SK-N-SH (cell line): Measurements from ENCODE around the gene PTPRK. TPM values are rescaled to one million over a fixed set of nuclear protein-coding genes. Genes with fewer than 3 reads are reported as not detected.

ENCODE experiments used
- CTCF ChIA-PET: fragments of 300-600, 350-600 bp; formaldehyde crosslinking; extraction: SDS; loops from one replicate; lab custom pipeline; 2021; lab: Yijun Ruan, JAX
- POLR2A ChIA-PET: fragments of 350-600 bp; sonication (Branson Sonifier 250); formaldehyde crosslinking; extraction: SDS; loops from one replicate; lab custom pipeline; 2020; ENCODE audit warnings: antibody characterized with exemption, inconsistent platforms; lab: Yijun Ruan, JAX
- DNase-seq: peaks from one replicate; pipeline ENCODE4 v3.0.0; 2012
- H2AFZ ChIP-seq: fragments of 200-600 bp; sonication (generic); 2 replicates; pipeline ENCODE4 v1.8.1; 2016; ENCODE audit warnings: antibody characterized with exemption, mild to moderate bottlenecking, low read depth
- H3F3A ChIP-seq: fragments of 200-600 bp; sonication (generic); replicated peaks from 2 replicates; pipeline ENCODE3; 2016; ENCODE audit warnings: antibody characterized with exemption, mild to moderate bottlenecking; ENCODE audit not compliant: insufficient read depth
- H3K27ac ChIP-seq, 2 experiments: fragments of 200-500 bp in 1 of 2; fragments of 200-600 bp in 1 of 2; sonication (Bioruptor generic) in 1 of 2; sonication (generic), shearing (Covaris generic) in 1 of 2; 2 replicates each; pipeline versions ENCODE4 v1.5.1 to v1.6.1; 2014 to 2016; ENCODE audit warnings: low read depth in 2 of 2, inconsistent platforms in 1 of 2, low read length in 1 of 2, mild to moderate bottlenecking in 1 of 2, mixed read lengths in 1 of 2
- H3K27me3 ChIP-seq: fragments of 200-600 bp; sonication (generic), shearing (Covaris generic); 2 replicates; pipeline ENCODE4 v1.6.1; 2016; ENCODE audit warnings: mixed run types; ENCODE audit not compliant: insufficient read depth
- H3K36me3 ChIP-seq, 2 experiments: fragments of 200-500 bp in 1 of 2; fragments of 200-600 bp in 1 of 2; sonication (Bioruptor generic) in 1 of 2; sonication (generic) in 1 of 2; replicated peaks in 1 of 2; 2 replicates each; pipeline versions ENCODE3 to v1.5.1; 2014 to 2016; ENCODE audit warnings: low read length in 1 of 2, mild to moderate bottlenecking in 1 of 2; ENCODE audit not compliant: insufficient read depth in 2 of 2, control insufficient read depth in 1 of 2
- H3K4me1 ChIP-seq, 2 experiments: fragments of 200-500 bp in 1 of 2; fragments of 200-600 bp in 1 of 2; sonication (Bioruptor generic) in 1 of 2; sonication (generic), shearing (Covaris generic) in 1 of 2; 2 replicates each; pipeline versions ENCODE4 v1.5.1 to v1.6.1; 2014 to 2016; ENCODE audit warnings: low read depth in 1 of 2, low read length in 1 of 2, mixed run types in 1 of 2; ENCODE audit not compliant: insufficient read depth in 2 of 2, control insufficient read depth in 1 of 2
- H3K4me2 ChIP-seq: fragments of 200-600 bp; sonication (generic), shearing (Covaris generic); 2 replicates; pipeline ENCODE4 v1.6.1; 2017; ENCODE audit warnings: mixed run types
- H3K4me3 ChIP-seq, 2 experiments: fragments of 200-500 bp in 1 of 2; fragments of 200-600 bp in 1 of 2; sonication (Bioruptor generic) in 1 of 2; sonication (generic), shearing (Covaris generic) in 1 of 2; 2 replicates each; pipeline versions ENCODE4 v1.5.1 to v1.8.1; 2014 to 2016; ENCODE audit warnings: low read depth in 2 of 2, inconsistent platforms in 1 of 2, low read length in 1 of 2, mild to moderate bottlenecking in 1 of 2, mixed read lengths in 1 of 2, moderate library complexity in 1 of 2
- H3K79me2 ChIP-seq: fragments of 200-600 bp; sonication (generic); 2 replicates; pipeline ENCODE4 v1.8.1; 2017; ENCODE audit warnings: mild to moderate bottlenecking; ENCODE audit not compliant: insufficient read depth
- H3K9ac ChIP-seq: fragments of 200-600 bp; sonication (generic); 2 replicates; pipeline ENCODE4 v1.6.1; 2017; ENCODE audit warnings: mixed run types
- H3K9me2 ChIP-seq: fragments of 200-600 bp; sonication (generic); 2 replicates; pipeline ENCODE4 v1.6.1; 2017; ENCODE audit warnings: mixed run types
- H3K9me3 ChIP-seq: fragments of 200-600 bp; sonication (generic); 2 replicates; pipeline ENCODE4 v1.6.1; 2017; ENCODE audit warnings: mixed run types, mild to moderate bottlenecking, moderate library complexity
- H4K20me1 ChIP-seq: fragments of 200-600 bp; sonication (generic); 2 replicates; pipeline ENCODE4 v1.6.1; 2017; ENCODE audit warnings: mild to moderate bottlenecking, mixed run types; ENCODE audit not compliant: insufficient read depth
- CHD2 ChIP-seq: fragments of 150-350 bp; IDR thresholded peaks from 2 replicates; pipeline ENCODE4 v1.6.1; 2018; ENCODE audit warnings: low read length; ENCODE audit not compliant: partially characterized antibody
- ELF1 ChIP-seq: IDR thresholded peaks from 2 replicates; pipeline ENCODE4 v1.4.0; 2012
- FOSL2 ChIP-seq: IDR thresholded peaks from 2 replicates; pipeline ENCODE4 v1.4.0; 2012; ENCODE audit warnings: low read depth, mild to moderate bottlenecking, moderate library complexity, borderline replicate concordance
- FOXJ3 ChIP-seq: sonication (generic); formaldehyde crosslinking; IDR thresholded peaks from 2 replicates; pipeline ENCODE4 v1.5.1; 2020; ENCODE audit warnings: mild to moderate bottlenecking, missing genetic modification reagents
- GABPA ChIP-seq: IDR thresholded peaks from 2 replicates; pipeline ENCODE4 v1.4.0; 2012; ENCODE audit warnings: low read depth, mild to moderate bottlenecking
- GATA2 ChIP-seq: sonication (generic); formaldehyde crosslinking; IDR thresholded peaks from 2 replicates; pipeline ENCODE4 v1.5.0; 2020; ENCODE audit warnings: mild to moderate bottlenecking, missing genetic modification reagents
- JUND ChIP-seq: IDR thresholded peaks from 2 replicates; pipeline ENCODE4 v1.4.0; 2012
- MXI1 ChIP-seq: IDR thresholded peaks from 2 replicates; pipeline ENCODE4 v1.6.1; 2012; ENCODE audit warnings: mild to moderate bottlenecking, low read depth, low read length, improper control_type of control experiment
- NFIC ChIP-seq: IDR thresholded peaks from 2 replicates; pipeline ENCODE4 v1.4.0; 2012; ENCODE audit warnings: borderline replicate concordance
- RAD21 ChIP-seq: IDR thresholded peaks from 2 replicates; pipeline ENCODE4 v1.6.1; 2012; ENCODE audit warnings: mild to moderate bottlenecking, low read length
- RCOR1 ChIP-seq: fragments of 150-350 bp; IDR thresholded peaks from 2 replicates; pipeline ENCODE4 v1.6.1; 2017; ENCODE audit warnings: antibody characterized with exemption, low read length
- REST ChIP-seq: IDR thresholded peaks from 2 replicates; pipeline ENCODE4 v1.6.1; 2012; ENCODE audit warnings: mild to moderate bottlenecking, low read depth, low read length, moderate library complexity
- RFX5 ChIP-seq: IDR thresholded peaks from 2 replicates; pipeline ENCODE4 v1.6.1; 2012; ENCODE audit warnings: mild to moderate bottlenecking, improper control_type of control experiment, low read length
- RXRA ChIP-seq: IDR thresholded peaks from 2 replicates; pipeline ENCODE4 v1.4.0; 2012; ENCODE audit warnings: low read depth, mild to moderate bottlenecking, borderline replicate concordance
- SIN3A ChIP-seq: IDR thresholded peaks from 2 replicates; pipeline ENCODE4 v1.6.1; 2012; ENCODE audit warnings: low read depth, mild to moderate bottlenecking, low read length, moderate library complexity, borderline replicate concordance
- TAF1 ChIP-seq: IDR thresholded peaks from 2 replicates; pipeline ENCODE4 v1.6.1; 2012; ENCODE audit warnings: low read depth, mild to moderate bottlenecking, low read length, moderate library complexity, borderline replicate concordance
- polyA plus RNA-seq, 3 experiments: library from polyadenylated mRNA; depleted of rRNA; stranded (reverse); fragments of >200 nt; gene quantifications; 2 replicates each; pipeline ENCODE4 v1.2.3, GENCODE V29; 2012
- TF ChIP-seq, protein P1 (sequence below): IDR thresholded peaks from 2 replicates; pipeline ENCODE4; 2012
- TF ChIP-seq, protein P2 (sequence below): fragments of 200-600 bp; sonication (generic); IDR thresholded peaks from 2 replicates; pipeline ENCODE4 v1.6.1; 2017; ENCODE audit warnings: antibody characterized with exemption, mild to moderate bottlenecking, moderate library complexity
- TF ChIP-seq, protein P3 (sequence below): IDR thresholded peaks from 2 replicates; pipeline ENCODE4 v1.4.0; 2012; ENCODE audit warnings: low read depth, borderline replicate concordance
- TF ChIP-seq, protein P4 (sequence below): IDR thresholded peaks from 2 replicates; pipeline ENCODE4 v1.4.0; 2012; ENCODE audit warnings: low read depth, borderline replicate concordance

PTPRK gene
- polyA plus RNA-seq, 1 of the 3 experiments (the other 2 are of a cell fraction) = 9.5 TPM

DNA sequence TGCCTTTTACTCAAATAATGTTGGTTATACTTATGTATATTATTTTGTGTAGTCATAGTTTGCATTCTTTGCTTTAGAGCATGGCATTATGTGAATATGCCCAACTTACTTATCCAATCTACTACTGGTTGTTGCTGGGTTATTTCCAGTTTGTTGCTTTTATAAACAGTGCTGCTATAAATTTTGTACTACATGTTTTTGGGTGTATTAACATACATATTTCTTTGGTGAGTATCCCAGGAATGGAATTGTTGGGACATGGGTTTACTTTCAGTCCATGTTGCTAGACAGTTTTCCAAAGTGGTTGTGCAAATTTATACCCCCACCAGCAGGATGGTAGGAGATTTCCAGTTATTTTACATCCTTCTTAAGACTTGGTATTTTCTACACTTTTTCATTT is 462.5 kb downstream of the PTPRK start:
- H3K27ac ChIP-seq = no peak overlapping the region; a peak in 1 of 4 replicates
- ChIA-PET CTCF (no interaction called here), POLR2A (no interaction called here)
- no peak overlapping the region for H3K4me3 ChIP-seq
- no peak overlapping the region for H2AFZ ChIP-seq
- H3F3A ChIP-seq = peaks cover 7% of the 10 kb centered on the region
- H3K9me2 ChIP-seq = no peaks in the 10 kb centered on the region
- H3K27me3 ChIP-seq = no peaks in the 10 kb centered on the region
- H3K9me3 ChIP-seq = no peaks in the 10 kb centered on the region
- TF ChIP-seq GATA2 (CRISPR knock-in tag) = no peak
- no peak for TF ChIP-seq NFIC
- TF ChIP-seq, protein P1, sequence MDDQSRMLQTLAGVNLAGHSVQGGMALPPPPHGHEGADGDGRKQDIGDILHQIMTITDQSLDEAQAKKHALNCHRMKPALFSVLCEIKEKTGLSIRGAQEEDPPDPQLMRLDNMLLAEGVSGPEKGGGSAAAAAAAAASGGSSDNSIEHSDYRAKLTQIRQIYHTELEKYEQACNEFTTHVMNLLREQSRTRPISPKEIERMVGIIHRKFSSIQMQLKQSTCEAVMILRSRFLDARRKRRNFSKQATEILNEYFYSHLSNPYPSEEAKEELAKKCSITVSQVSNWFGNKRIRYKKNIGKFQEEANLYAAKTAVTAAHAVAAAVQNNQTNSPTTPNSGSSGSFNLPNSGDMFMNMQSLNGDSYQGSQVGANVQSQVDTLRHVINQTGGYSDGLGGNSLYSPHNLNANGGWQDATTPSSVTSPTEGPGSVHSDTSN = no peak
- no peak for TF ChIP-seq RFX5
- TF ChIP-seq, protein P2, sequence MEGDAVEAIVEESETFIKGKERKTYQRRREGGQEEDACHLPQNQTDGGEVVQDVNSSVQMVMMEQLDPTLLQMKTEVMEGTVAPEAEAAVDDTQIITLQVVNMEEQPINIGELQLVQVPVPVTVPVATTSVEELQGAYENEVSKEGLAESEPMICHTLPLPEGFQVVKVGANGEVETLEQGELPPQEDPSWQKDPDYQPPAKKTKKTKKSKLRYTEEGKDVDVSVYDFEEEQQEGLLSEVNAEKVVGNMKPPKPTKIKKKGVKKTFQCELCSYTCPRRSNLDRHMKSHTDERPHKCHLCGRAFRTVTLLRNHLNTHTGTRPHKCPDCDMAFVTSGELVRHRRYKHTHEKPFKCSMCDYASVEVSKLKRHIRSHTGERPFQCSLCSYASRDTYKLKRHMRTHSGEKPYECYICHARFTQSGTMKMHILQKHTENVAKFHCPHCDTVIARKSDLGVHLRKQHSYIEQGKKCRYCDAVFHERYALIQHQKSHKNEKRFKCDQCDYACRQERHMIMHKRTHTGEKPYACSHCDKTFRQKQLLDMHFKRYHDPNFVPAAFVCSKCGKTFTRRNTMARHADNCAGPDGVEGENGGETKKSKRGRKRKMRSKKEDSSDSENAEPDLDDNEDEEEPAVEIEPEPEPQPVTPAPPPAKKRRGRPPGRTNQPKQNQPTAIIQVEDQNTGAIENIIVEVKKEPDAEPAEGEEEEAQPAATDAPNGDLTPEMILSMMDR = no peak
- TF ChIP-seq, protein P3, sequence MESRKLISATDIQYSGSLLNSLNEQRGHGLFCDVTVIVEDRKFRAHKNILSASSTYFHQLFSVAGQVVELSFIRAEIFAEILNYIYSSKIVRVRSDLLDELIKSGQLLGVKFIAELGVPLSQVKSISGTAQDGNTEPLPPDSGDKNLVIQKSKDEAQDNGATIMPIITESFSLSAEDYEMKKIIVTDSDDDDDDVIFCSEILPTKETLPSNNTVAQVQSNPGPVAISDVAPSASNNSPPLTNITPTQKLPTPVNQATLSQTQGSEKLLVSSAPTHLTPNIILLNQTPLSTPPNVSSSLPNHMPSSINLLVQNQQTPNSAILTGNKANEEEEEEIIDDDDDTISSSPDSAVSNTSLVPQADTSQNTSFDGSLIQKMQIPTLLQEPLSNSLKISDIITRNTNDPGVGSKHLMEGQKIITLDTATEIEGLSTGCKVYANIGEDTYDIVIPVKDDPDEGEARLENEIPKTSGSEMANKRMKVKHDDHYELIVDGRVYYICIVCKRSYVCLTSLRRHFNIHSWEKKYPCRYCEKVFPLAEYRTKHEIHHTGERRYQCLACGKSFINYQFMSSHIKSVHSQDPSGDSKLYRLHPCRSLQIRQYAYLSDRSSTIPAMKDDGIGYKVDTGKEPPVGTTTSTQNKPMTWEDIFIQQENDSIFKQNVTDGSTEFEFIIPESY = no peak
- no peak for TF ChIP-seq TAF1
- TF ChIP-seq REST = no peak
- TF ChIP-seq RAD21 = no peak
- TF ChIP-seq FOSL2 = no peak
- TF ChIP-seq MXI1 = no peak
- no peak for TF ChIP-seq RCOR1
- TF ChIP-seq RXRA = no peak
- no peak for TF ChIP-seq CHD2
- TF ChIP-seq JUND = no peak
- TF ChIP-seq FOXJ3 = no peak
- TF ChIP-seq SIN3A = no peak
- TF ChIP-seq GABPA = no peak
- TF ChIP-seq ELF1 = no peak
- TF ChIP-seq, protein P4, sequence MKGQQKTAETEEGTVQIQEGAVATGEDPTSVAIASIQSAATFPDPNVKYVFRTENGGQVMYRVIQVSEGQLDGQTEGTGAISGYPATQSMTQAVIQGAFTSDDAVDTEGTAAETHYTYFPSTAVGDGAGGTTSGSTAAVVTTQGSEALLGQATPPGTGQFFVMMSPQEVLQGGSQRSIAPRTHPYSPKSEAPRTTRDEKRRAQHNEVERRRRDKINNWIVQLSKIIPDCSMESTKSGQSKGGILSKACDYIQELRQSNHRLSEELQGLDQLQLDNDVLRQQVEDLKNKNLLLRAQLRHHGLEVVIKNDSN = no peak
- TF ChIP-seq, all 33 proteins: peak for 0
- no peak overlapping the region for H3K4me2 ChIP-seq
- no peaks in the 10 kb centered on the region for H3K79me2 ChIP-seq
- no peaks in the 10 kb centered on the region for H3K4me1 ChIP-seq
- DNase-seq = no peak
- no peaks in the 10 kb centered on the region for H4K20me1 ChIP-seq
- H3K36me3 ChIP-seq = peaks cover 6 to 25% of the 10 kb centered on the region in 2 experiments
- no peak overlapping the region for H3K9ac ChIP-seq
